ENCODE measurements around the gene MSL3. TPM values are rescaled to one million over a fixed set of nuclear protein-coding genes. Genes with fewer than 3 reads are reported as not detected.

Gene MSL3
- 13.4 and 17.9 TPM in 2 replicates for total RNA-seq

GRCh38 chrX:11757719-11758399 lies at the start of gene MSL3:
TSS of gene MSL3 (plus strand) at chrX:11758237. CDS start at chrX:11758264, 27 bp downstream.

Other genes starting within 250 kb of the MSL3 start
- 0.09 and 0.30 TPM in 2 replicates for gene ARHGAP6, start 92.3 kb upstream of the MSL3 start, total RNA-seq

Measured in smooth muscle cell of the umbilical artery (primary cell).